ENCODE results near the gene TCL1A. TPM values are rescaled to one million over a fixed set of nuclear protein-coding genes. Genes with fewer than 3 reads are reported as not detected.
"Not testable (repeated sequence)": the region's sequence is repeated elsewhere in the genome, so short reads cannot be mapped to it uniquely, and the experiment has no call there.

The TCL1A gene, protein sequence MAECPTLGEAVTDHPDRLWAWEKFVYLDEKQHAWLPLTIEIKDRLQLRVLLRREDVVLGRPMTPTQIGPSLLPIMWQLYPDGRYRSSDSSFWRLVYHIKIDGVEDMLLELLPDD
- total RNA-seq (not detected), polyA plus RNA-seq (under 1 TPM in 1 of 2 donors, not detected in 1; 0.71 TPM)

DNA sequence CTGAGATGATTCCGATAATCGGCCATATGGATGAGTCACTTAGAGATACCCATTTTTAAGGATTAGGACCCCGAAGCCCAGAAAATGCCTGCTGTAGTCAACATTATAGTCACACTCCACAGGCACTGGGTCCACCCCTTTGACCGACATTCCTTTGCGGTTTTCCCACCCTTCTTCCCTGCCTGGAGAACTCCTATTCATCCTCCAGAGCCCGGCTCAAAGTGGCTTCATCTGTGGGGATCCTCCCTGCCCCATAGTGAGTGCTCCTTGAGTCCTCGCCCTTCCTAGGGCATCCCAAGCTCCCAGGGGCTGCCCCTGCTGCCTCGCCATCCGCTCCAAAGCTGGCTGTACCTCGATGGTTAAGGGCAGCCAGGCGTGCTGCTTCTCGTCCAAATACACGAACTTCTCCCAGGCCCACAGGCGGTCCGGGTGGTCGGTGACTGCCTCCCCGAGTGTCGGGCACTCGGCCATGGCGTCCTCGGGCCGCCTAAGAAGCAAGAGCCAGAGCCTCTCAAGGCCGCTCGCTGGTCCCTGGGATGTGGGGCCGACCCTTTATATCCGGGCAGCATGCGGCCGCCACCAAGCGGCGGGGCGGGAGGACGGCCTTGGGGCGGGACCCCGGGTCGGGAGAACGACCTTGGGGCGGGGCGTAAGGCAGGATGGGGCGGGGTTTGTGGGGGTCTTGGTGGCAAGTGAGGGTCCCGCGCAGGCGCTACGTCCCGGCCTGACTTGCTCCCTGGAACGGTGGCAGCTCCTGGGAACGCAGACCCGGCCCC, at the start of gene TCL1A:
TSS of gene TCL1A (minus strand) at position 530 of the 776 bp plus-strand sequence. CDS start at position 471, 59 bp downstream.
- H3K27ac Mint-ChIP-seq = no peak within 1 kb of the TSS
- no peaks in the 10 kb centered on the region for H3K4me1 ChIP-seq (ENCODE audit: insufficient read depth, low read length)
- no peak for DNase-seq
- peaks cover 10 to 14% of the 10 kb centered on the region in 2 donors for H3K27me3 Mint-ChIP-seq
- no peak within 1 kb of the TSS for H3K4me3 ChIP-seq (ENCODE audit: low read length in 2 of 2)
- no peaks in the 10 kb centered on the region for H3K27me3 ChIP-seq (ENCODE audit: insufficient read depth, low read length)
- CTCF ChIA-PET (ENCODE audit: partially characterized antibody) = no interaction called here
- H3K36me3 ChIP-seq (ENCODE audit: insufficient read depth, low read length) = no peaks in the 10 kb centered on the region
- no peak within 1 kb of the TSS for H3K27ac ChIP-seq (ENCODE audit: low read depth, low read length)
- H3K36me3 Mint-ChIP-seq = no peaks in the 10 kb centered on the region
- no peak within 1 kb of the TSS for H3K4me3 Mint-ChIP-seq
- intact Hi-C loops (cut with micrococcal nuclease) = no loop called here
- no peaks in the 10 kb centered on the region for H3K9me3 ChIP-seq (ENCODE audit: control insufficient read depth in 1 of 2, low read length in 2 of 2)
- H3K4me1 Mint-ChIP-seq = peaks cover 0 to 2% (median under 1%) of the 10 kb centered on the region in 4 donors
- POLR2A ChIA-PET (ENCODE audit: partially characterized antibody) = no interaction called here
- no peaks in the 10 kb centered on the region for H3K9me3 Mint-ChIP-seq

DNA sequence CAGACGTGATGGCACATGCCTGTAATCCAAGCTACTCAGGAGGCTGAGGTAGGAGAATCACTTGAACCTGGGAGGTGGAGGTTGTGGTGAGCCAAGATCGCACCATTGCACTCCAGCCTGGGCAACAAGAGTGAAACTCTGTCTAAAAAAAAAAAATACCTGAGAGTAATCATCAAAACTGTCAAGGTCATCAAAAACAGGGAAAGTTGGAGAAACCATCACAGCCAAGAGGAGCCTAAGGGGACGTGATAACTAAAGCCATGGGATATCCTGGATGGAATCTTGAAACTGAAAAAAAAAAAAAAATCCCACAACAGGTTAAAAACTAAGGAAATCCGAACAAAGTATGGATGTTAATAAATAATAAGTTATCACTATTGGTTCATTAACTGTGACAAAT, 49.1 kb upstream of the TCL1A start:
- H3K4me3 Mint-ChIP-seq; H3K27ac ChIP-seq (ENCODE audit: low read depth, low read length); H3K27me3 ChIP-seq (ENCODE audit: insufficient read depth, low read length); H3K4me3 ChIP-seq (ENCODE audit: low read length in 2 of 2); POLR2A ChIA-PET (ENCODE audit: partially characterized antibody); H3K4me1 ChIP-seq (ENCODE audit: insufficient read depth, low read length); H3K9me3 ChIP-seq (ENCODE audit: control insufficient read depth in 1 of 2, low read length in 2 of 2); H3K4me1 Mint-ChIP-seq; intact Hi-C loops (cut with micrococcal nuclease); H3K27ac Mint-ChIP-seq; H3K36me3 ChIP-seq (ENCODE audit: insufficient read depth, low read length); DNase-seq; H3K36me3 Mint-ChIP-seq; H3K9me3 Mint-ChIP-seq: not testable (repeated sequence)
- peaks cover 17 to 26% of the 10 kb centered on the region in 2 donors for H3K27me3 Mint-ChIP-seq
- CTCF ChIA-PET (ENCODE audit: partially characterized antibody) = interaction anchor here (3.6 kb wide), 1 partner anchor 11 kb away, joined by 15 read pairs; no protein-coding TSS in a partner anchor

DNA sequence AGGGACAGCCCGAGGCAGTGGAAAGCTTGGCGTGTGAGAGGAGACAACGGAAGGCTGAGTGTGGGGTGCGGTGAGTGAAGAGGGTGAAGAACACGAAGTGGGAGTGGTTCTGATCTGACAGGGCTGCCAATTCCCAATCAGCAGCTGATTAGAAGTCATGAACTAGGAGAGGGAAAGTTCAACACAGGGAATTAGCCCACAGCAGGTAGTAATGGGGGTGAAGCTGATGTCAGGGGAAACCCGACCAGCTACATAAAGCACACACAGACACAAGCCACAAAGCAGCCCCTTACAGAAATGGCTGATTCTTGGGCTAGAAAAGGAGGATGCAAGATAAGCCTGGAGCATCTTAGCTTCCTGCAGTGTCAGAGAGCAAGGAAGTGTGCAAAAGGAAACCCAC, 47.5 kb upstream of the TCL1A start:
- H3K9me3 Mint-ChIP-seq = peaks cover 0 to 4% (median 0%) of the 10 kb centered on the region in 8 donors
- no peak overlapping the region for H3K4me3 Mint-ChIP-seq
- no peaks in the 10 kb centered on the region for H3K36me3 Mint-ChIP-seq
- ChIA-PET POLR2A (ENCODE audit: partially characterized antibody) (no interaction called here), CTCF (ENCODE audit: partially characterized antibody) (no interaction called here)
- no peak for DNase-seq
- Histone ChIP-seq H3K27me3 (ENCODE audit: insufficient read depth, low read length) (no peaks in the 10 kb centered on the region), H3K27ac (ENCODE audit: low read depth, low read length) (no peak overlapping the region), H3K4me3 (ENCODE audit: low read length in 2 of 2) (no peak overlapping the region), H3K4me1 (ENCODE audit: insufficient read depth, low read length) (no peaks in the 10 kb centered on the region), H3K9me3 (ENCODE audit: control insufficient read depth in 1 of 2, low read length in 2 of 2) (no peaks in the 10 kb centered on the region), H3K36me3 (ENCODE audit: insufficient read depth, low read length) (no peaks in the 10 kb centered on the region)
- intact Hi-C loops (cut with micrococcal nuclease) = no loop called here
- H3K27ac Mint-ChIP-seq = no peak overlapping the region
- peaks cover 17 to 20% of the 10 kb centered on the region in 2 donors for H3K27me3 Mint-ChIP-seq
- H3K4me1 Mint-ChIP-seq = no peaks in the 10 kb centered on the region

DNA sequence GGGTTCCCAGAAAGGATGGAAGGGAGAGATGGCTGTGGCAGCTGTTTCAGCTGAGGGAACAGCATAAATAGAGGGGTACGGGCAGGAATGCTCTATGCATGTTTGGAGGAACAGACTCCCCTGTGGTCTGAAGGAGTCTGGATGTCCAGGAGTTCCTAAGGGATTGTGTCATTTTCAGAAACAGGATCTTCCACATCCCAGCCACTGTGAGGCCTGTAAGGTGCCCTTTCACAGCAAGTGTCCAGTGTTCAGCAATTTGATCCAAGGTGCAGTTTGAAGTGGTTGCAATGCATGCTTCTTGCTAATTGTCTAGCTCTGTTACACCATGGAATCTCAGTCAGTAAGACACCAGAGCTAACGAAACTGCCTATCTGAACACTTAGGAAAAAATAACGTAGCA, 46.7 kb upstream of the TCL1A start:
- Histone ChIP-seq H3K27ac (ENCODE audit: low read depth, low read length) (no peak overlapping the region), H3K36me3 (ENCODE audit: insufficient read depth, low read length) (no peaks in the 10 kb centered on the region), H3K4me3 (ENCODE audit: low read length in 2 of 2) (no peak overlapping the region), H3K27me3 (ENCODE audit: insufficient read depth, low read length) (no peaks in the 10 kb centered on the region), H3K9me3 (ENCODE audit: control insufficient read depth in 1 of 2, low read length in 2 of 2) (no peaks in the 10 kb centered on the region), H3K4me1 (ENCODE audit: insufficient read depth, low read length) (no peaks in the 10 kb centered on the region)
- ChIA-PET CTCF (ENCODE audit: partially characterized antibody) (no interaction called here), POLR2A (ENCODE audit: partially characterized antibody) (no interaction called here)
- intact Hi-C loops (cut with micrococcal nuclease) = no loop called here
- DNase-seq = no peak
- Mint-ChIP-seq H3K9me3 (peaks cover 0 to 4% (median under 1%) of the 10 kb centered on the region in 8 donors), H3K4me1 (no peaks in the 10 kb centered on the region), H3K27ac (no peak overlapping the region), H3K36me3 (no peaks in the 10 kb centered on the region), H3K4me3 (no peak overlapping the region), H3K27me3 (peaks cover 17 to 21% of the 10 kb centered on the region in 2 donors)

DNA sequence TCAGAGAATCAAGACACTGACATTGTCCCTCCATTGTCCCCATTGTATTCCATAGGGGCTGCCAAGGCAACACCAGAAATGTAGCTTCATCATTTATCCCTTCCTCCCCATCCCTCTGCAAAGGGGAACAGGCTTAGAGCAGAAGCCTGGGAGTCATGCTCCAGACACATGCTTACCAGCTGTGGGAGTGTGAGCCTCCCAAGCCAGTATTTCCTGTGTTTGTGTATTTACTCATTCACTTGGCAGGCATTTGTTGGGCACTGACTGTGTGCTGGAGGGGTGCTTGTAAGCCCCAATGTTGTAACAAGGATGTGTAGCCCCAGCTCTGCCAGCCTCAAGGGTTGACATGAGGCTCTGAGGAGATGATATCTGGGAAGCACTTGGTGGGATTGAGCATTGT, 46.0 kb upstream of the TCL1A start:
- ChIA-PET POLR2A (ENCODE audit: partially characterized antibody) (no interaction called here), CTCF (ENCODE audit: partially characterized antibody) (interaction anchor here (0.9 kb wide), 1 partner anchor 14 kb away, joined by 3 read pairs; no protein-coding TSS in a partner anchor)
- no peak for DNase-seq
- no peaks in the 10 kb centered on the region for H3K4me1 Mint-ChIP-seq
- Histone ChIP-seq H3K36me3 (ENCODE audit: insufficient read depth, low read length) (no peaks in the 10 kb centered on the region), H3K9me3 (ENCODE audit: control insufficient read depth in 1 of 2, low read length in 2 of 2) (no peaks in the 10 kb centered on the region), H3K27ac (ENCODE audit: low read depth, low read length) (no peak overlapping the region), H3K4me3 (ENCODE audit: low read length in 2 of 2) (no peak overlapping the region), H3K4me1 (ENCODE audit: insufficient read depth, low read length) (no peaks in the 10 kb centered on the region), H3K27me3 (ENCODE audit: insufficient read depth, low read length) (no peaks in the 10 kb centered on the region)
- peaks cover 0 to 4% (median under 1%) of the 10 kb centered on the region in 8 donors for H3K9me3 Mint-ChIP-seq
- peaks cover 17 to 22% of the 10 kb centered on the region in 2 donors for H3K27me3 Mint-ChIP-seq
- no peak overlapping the region for H3K4me3 Mint-ChIP-seq
- no peak overlapping the region for H3K27ac Mint-ChIP-seq
- no peaks in the 10 kb centered on the region for H3K36me3 Mint-ChIP-seq
- intact Hi-C loops (cut with micrococcal nuclease) = no loop called here

DNA sequence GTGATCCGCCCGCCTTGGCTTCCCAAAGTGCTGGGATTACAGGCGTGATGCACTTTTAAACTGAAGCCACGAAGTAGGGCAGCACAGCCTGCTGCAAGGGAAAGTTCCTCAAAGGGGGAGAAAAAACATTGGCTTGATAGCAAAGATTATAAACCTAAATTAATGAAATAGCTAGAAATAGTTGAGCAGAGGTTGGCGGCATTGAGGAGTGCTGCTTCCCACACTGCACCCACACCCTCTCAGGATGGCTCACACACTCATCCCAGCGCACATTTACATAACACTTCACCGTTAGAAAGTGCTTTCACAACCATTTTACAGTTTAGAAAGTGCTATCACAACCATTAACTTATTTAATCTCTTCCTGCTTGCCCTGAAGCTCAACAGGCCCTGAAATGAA, 44.4 kb upstream of the TCL1A start:
- H3K27ac Mint-ChIP-seq = no peak overlapping the region
- CTCF ChIA-PET (ENCODE audit: partially characterized antibody) = interaction anchor here (1.4 kb wide), 1 partner anchor 16 kb away, joined by 3 read pairs; no protein-coding TSS in a partner anchor
- Histone ChIP-seq H3K4me1 (ENCODE audit: insufficient read depth, low read length) (no peaks in the 10 kb centered on the region), H3K27ac (ENCODE audit: low read depth, low read length) (no peak overlapping the region), H3K36me3 (ENCODE audit: insufficient read depth, low read length) (no peaks in the 10 kb centered on the region), H3K9me3 (ENCODE audit: control insufficient read depth in 1 of 2, low read length in 2 of 2) (no peaks in the 10 kb centered on the region), H3K4me3 (ENCODE audit: low read length in 2 of 2) (no peak overlapping the region), H3K27me3 (ENCODE audit: insufficient read depth, low read length) (no peaks in the 10 kb centered on the region)
- no peak for DNase-seq
- H3K27me3 Mint-ChIP-seq = peaks cover 22 to 28% of the 10 kb centered on the region in 2 donors
- peaks cover 0 to 4% (median under 1%) of the 10 kb centered on the region in 8 donors for H3K9me3 Mint-ChIP-seq
- no peaks in the 10 kb centered on the region for H3K4me1 Mint-ChIP-seq
- H3K4me3 Mint-ChIP-seq = no peak overlapping the region
- H3K36me3 Mint-ChIP-seq = no peaks in the 10 kb centered on the region
- intact Hi-C loops (cut with micrococcal nuclease) = no loop called here
- POLR2A ChIA-PET (ENCODE audit: partially characterized antibody) = no interaction called here

DNA sequence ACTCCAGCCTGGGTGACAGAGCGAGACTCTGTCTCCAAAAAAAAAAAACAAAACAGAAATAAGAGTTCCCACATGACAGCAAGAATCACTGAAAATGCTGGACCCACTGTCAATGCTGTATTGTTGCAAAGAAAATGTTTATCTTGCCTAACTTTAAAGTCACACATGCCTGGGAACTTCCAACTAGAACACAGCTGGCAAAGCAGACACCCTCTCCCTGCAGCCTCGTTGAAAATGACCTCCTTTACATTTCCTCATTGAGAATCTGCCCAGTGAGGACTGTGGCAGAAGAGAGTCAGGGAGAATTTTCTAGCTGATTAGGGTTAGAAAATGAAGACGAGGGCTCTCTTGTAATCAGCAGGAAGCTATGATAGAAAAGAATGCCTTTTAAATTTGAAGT, 42.8 kb upstream of the TCL1A start:
- no peak for DNase-seq
- ChIA-PET CTCF (ENCODE audit: partially characterized antibody) (no interaction called here), POLR2A (ENCODE audit: partially characterized antibody) (no interaction called here)
- Mint-ChIP-seq H3K36me3 (no peaks in the 10 kb centered on the region), H3K4me1 (no peaks in the 10 kb centered on the region), H3K27ac (no peak overlapping the region), H3K27me3 (peaks cover 22 to 35% of the 10 kb centered on the region in 2 donors), H3K9me3 (peaks cover 0 to 4% (median 0%) of the 10 kb centered on the region in 8 donors), H3K4me3 (no peak overlapping the region)
- intact Hi-C loops (cut with micrococcal nuclease) = no loop called here
- no peaks in the 10 kb centered on the region for H3K27me3 ChIP-seq (ENCODE audit: insufficient read depth, low read length)
- no peaks in the 10 kb centered on the region for H3K36me3 ChIP-seq (ENCODE audit: insufficient read depth, low read length)
- H3K27ac ChIP-seq (ENCODE audit: low read depth, low read length) = no peak overlapping the region
- no peaks in the 10 kb centered on the region for H3K4me1 ChIP-seq (ENCODE audit: insufficient read depth, low read length)
- no peaks in the 10 kb centered on the region for H3K9me3 ChIP-seq (ENCODE audit: control insufficient read depth in 1 of 2, low read length in 2 of 2)
- no peak overlapping the region for H3K4me3 ChIP-seq (ENCODE audit: low read length in 2 of 2)

All from CD4-positive, alpha-beta memory T cell (primary cell).